ENCODE results near the gene TMEM131L.

Gene TMEM131L

GRCh38 chr4:153464068-153464467, 2.1 kb upstream of the TMEM131L start:
- no peak for DNase-seq (ENCODE audit: low spot score)
- H3K27ac ChIP-seq = no peak overlapping the region
- ChIA-PET POLR2A (ENCODE audit: low non-redundant PET) (no interaction called here), CTCF (no interaction called here)
- TF ChIP-seq CTCF (conservative IDR thresholded peaks at IDR 0.05; ENCODE audit: low read depth) = no peak

- H3K27ac ChIP-seq = peak overlapping the region; percentile 76
- TF ChIP-seq CTCF (conservative IDR thresholded peaks at IDR 0.05; ENCODE audit: low read depth) = no peak
- ChIA-PET POLR2A (ENCODE audit: low non-redundant PET) (interaction anchor here (0.6 kb wide), 1 partner anchor 97 kb away, joined by 3 read pairs; no protein-coding TSS in a partner anchor), CTCF (interaction anchor here (0.6 to 3.4 kb wide), 3 partner anchors 81 to 119 kb away, joined by 3 to 14 read pairs (median 5); no protein-coding TSS in a partner anchor)
- DNase-seq (ENCODE audit: low spot score) = no peak
Observed at GRCh38 chr4:153465140-153465539, 1.0 kb upstream of the TMEM131L start.

GRCh38 chr4:153465615-153466080, 512 bp upstream of the TMEM131L start:
- peak overlapping the region; percentile 76 for H3K27ac ChIP-seq
- CTCF ChIA-PET = interaction anchor here (0.6 to 3.4 kb wide), 6 partner anchors 18 to 120 kb away, joined by 3 to 14 read pairs (median 3); no protein-coding TSS in a partner anchor
- POLR2A ChIA-PET (ENCODE audit: low non-redundant PET) = interaction anchor here (0.6 to 0.9 kb wide), 4 partner anchors 11 to 97 kb away, joined by 3 to 6 read pairs (median 3); no protein-coding TSS in a partner anchor
- TF ChIP-seq CTCF (conservative IDR thresholded peaks at IDR 0.05; ENCODE audit: low read depth) = 0 out of 2 replicates have a peak, but pooled peaks have one; percentile 23
- DNase-seq (ENCODE audit: low spot score) = peak; percentile 53

GRCh38 chr4:153466949-153467896, 1.1 kb downstream of the TMEM131L start:
- CTCF ChIA-PET = interaction anchor here (0.6 to 3.4 kb wide), 5 partner anchors 16 to 140 kb away, joined by 3 to 14 read pairs (median 3); no protein-coding TSS in a partner anchor
- DNase-seq (ENCODE audit: low spot score) = peak; percentile 25
- no peak for TF ChIP-seq CTCF (conservative IDR thresholded peaks at IDR 0.05; ENCODE audit: low read depth)
- POLR2A ChIA-PET (ENCODE audit: low non-redundant PET) = no interaction called here
- peak overlapping the region; percentile 76 for H3K27ac ChIP-seq

- TF ChIP-seq CTCF (conservative IDR thresholded peaks at IDR 0.05; ENCODE audit: low read depth) = no peak
- H3K27ac ChIP-seq = no peak overlapping the region
- POLR2A ChIA-PET (ENCODE audit: low non-redundant PET) = no interaction called here
- CTCF ChIA-PET = interaction anchor here (0.6 to 3.4 kb wide), 4 partner anchors 15 to 106 kb away, joined by 3 to 14 read pairs (median 3); no protein-coding TSS in a partner anchor
- DNase-seq (ENCODE audit: low spot score) = no peak
Observed at GRCh38 chr4:153467897-153468262, 1.7 kb downstream of the TMEM131L start.

- TF ChIP-seq CTCF (conservative IDR thresholded peaks at IDR 0.05; ENCODE audit: low read depth) = no peak
- CTCF ChIA-PET = interaction anchor here (3.4 kb wide), 1 partner anchor 105 kb away, joined by 14 read pairs; no protein-coding TSS in a partner anchor
- POLR2A ChIA-PET (ENCODE audit: low non-redundant PET) = no interaction called here
- H3K27ac ChIP-seq = no peak overlapping the region
- no peak for DNase-seq (ENCODE audit: low spot score)
Observed at GRCh38 chr4:153468587-153468986, 2.4 kb downstream of the TMEM131L start.

All from RWPE1 (cell line).